ENCODE measurements around the gene PLP2. TPM values are rescaled to one million over a fixed set of nuclear protein-coding genes. Genes with fewer than 3 reads are reported as not detected.
"Not testable (repeated sequence)": the region's sequence is repeated elsewhere in the genome, so short reads cannot be mapped to it uniquely, and the experiment has no call there.

The PLP2 gene
- total and polyA plus RNA-seq, 2 donors from 2014 or later: 58.6 to 139 TPM

- no peaks in the 10 kb centered on the region for H3K4me1 ChIP-seq (ENCODE audit: control insufficient read depth in 2 of 3, insufficient read depth in 2 of 3, low read depth in 1 of 3, low read length in 3 of 3)
- TF ChIP-seq, protein P1, sequence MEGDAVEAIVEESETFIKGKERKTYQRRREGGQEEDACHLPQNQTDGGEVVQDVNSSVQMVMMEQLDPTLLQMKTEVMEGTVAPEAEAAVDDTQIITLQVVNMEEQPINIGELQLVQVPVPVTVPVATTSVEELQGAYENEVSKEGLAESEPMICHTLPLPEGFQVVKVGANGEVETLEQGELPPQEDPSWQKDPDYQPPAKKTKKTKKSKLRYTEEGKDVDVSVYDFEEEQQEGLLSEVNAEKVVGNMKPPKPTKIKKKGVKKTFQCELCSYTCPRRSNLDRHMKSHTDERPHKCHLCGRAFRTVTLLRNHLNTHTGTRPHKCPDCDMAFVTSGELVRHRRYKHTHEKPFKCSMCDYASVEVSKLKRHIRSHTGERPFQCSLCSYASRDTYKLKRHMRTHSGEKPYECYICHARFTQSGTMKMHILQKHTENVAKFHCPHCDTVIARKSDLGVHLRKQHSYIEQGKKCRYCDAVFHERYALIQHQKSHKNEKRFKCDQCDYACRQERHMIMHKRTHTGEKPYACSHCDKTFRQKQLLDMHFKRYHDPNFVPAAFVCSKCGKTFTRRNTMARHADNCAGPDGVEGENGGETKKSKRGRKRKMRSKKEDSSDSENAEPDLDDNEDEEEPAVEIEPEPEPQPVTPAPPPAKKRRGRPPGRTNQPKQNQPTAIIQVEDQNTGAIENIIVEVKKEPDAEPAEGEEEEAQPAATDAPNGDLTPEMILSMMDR (IDR thresholded peaks at IDR 0.05; ENCODE audit: borderline replicate concordance, extremely low read depth, insufficient read depth): no peak
- no peak overlapping the region for H3K9ac ChIP-seq (ENCODE audit: low read length in 3 of 3)
- no peak for DNase-seq
- peaks cover 0 to 7% (median 0%) of the 10 kb centered on the region in 3 donors for H3K9me3 ChIP-seq (ENCODE audit: control insufficient read depth in 2 of 3, insufficient read depth in 1 of 3, low read length in 3 of 3)
- H3K27me3 ChIP-seq (ENCODE audit: control insufficient read depth, insufficient read depth, low read length): no peaks in the 10 kb centered on the region
- no peaks in the 10 kb centered on the region for H3K36me3 ChIP-seq (ENCODE audit: control insufficient read depth in 2 of 3, insufficient read depth in 3 of 3, low read length in 3 of 3)
- H3K4me3 ChIP-seq (ENCODE audit: low read length in 3 of 3): no peak overlapping the region
- intact Hi-C loops (cut with DNase I): no loop called here
- no peak for FAIRE-seq
- H3K27ac ChIP-seq (ENCODE audit: low read depth in 2 of 2, low read length in 2 of 2): no peak overlapping the region
Measured at GRCh38 chrX:49139713-49140112, 32.0 kb upstream of the PLP2 start.

DNA sequence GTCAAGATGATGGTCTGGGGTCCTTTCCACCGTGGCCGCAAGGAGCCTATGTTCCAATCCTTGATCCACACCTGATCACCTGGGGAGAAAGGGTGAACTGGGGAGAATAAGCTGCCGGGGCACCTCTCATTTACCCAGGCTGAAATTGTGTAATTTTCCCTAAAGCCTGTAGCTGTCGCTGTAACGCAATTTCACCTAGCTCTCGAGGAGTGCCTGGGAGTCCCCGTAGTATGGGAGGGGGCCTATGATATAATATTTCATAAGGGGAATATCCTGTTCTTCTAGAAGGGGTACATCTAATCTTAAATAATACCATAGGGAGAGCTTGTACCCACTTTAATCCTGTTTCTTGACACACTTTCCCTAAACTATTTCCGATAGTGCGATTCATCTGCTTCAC, 29.4 kb upstream of the PLP2 start:
- FAIRE-seq; DNase-seq; H3K4me3 ChIP-seq (ENCODE audit: low read length in 3 of 3); H3K9me3 ChIP-seq (ENCODE audit: control insufficient read depth in 2 of 3, insufficient read depth in 1 of 3, low read length in 3 of 3); H3K4me1 ChIP-seq (ENCODE audit: control insufficient read depth in 2 of 3, insufficient read depth in 2 of 3, low read depth in 1 of 3, low read length in 3 of 3); intact Hi-C loops (cut with DNase I); H3K9ac ChIP-seq (ENCODE audit: low read length in 3 of 3); H3K36me3 ChIP-seq (ENCODE audit: control insufficient read depth in 2 of 3, insufficient read depth in 3 of 3, low read length in 3 of 3); H3K27me3 ChIP-seq (ENCODE audit: control insufficient read depth, insufficient read depth, low read length); H3K27ac ChIP-seq (ENCODE audit: low read depth in 2 of 2, low read length in 2 of 2): not testable (repeated sequence)
- TF ChIP-seq, protein P1 (IDR thresholded peaks at IDR 0.05; ENCODE audit: borderline replicate concordance, extremely low read depth, insufficient read depth): peak; percentile 23

DNA sequence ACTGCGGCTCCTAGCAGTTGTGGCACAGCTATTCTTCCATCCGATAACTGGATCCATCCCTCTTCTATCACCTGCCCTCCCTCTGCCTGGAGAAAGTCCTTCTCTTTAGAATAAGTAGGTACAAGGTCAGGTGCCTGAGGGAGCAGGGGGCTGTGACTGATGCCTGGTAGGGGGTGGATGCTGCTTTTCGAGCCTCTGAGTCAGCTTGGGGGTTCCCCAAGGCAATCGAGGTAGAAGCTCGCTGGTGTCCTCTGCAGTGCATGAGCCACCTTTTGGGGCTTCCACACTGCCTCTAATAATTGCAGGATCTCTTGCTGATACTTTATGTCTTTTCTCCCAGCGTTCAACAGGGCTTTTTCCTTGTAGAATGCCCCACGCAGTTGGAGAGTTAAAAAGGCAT, 28.5 kb upstream of the PLP2 start:
- DNase-seq; H3K27me3 ChIP-seq (ENCODE audit: control insufficient read depth, insufficient read depth, low read length); H3K4me1 ChIP-seq (ENCODE audit: control insufficient read depth in 2 of 3, insufficient read depth in 2 of 3, low read depth in 1 of 3, low read length in 3 of 3); intact Hi-C loops (cut with DNase I); H3K9ac ChIP-seq (ENCODE audit: low read length in 3 of 3); H3K27ac ChIP-seq (ENCODE audit: low read depth in 2 of 2, low read length in 2 of 2); FAIRE-seq; H3K4me3 ChIP-seq (ENCODE audit: low read length in 3 of 3); H3K9me3 ChIP-seq (ENCODE audit: control insufficient read depth in 2 of 3, insufficient read depth in 1 of 3, low read length in 3 of 3); H3K36me3 ChIP-seq (ENCODE audit: control insufficient read depth in 2 of 3, insufficient read depth in 3 of 3, low read length in 3 of 3): not testable (repeated sequence)

DNA sequence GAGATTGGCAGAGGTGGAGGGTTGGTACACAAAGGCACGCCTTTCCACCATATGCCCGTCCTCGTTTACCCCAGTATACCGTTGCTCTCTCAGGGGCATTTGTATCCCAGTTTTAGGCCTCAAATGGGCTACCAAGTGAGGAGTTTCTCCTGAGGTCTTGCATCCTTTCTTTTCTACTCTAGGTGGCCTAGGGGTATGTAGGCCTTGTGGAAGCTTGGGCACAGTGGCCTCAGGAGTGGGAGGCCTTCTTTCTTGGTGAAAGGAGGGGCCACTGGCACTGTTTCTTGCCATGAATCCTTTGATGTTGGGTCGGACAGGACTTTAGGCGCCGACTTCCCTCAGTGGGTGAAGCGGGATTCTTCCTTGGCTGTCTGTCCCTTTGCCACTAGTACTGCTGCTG, 24.4 kb upstream of the PLP2 start:
- Histone ChIP-seq H3K36me3 (ENCODE audit: control insufficient read depth in 2 of 3, insufficient read depth in 3 of 3, low read length in 3 of 3) (no peaks in the 10 kb centered on the region), H3K27me3 (ENCODE audit: control insufficient read depth, insufficient read depth, low read length) (no peaks in the 10 kb centered on the region), H3K4me3 (ENCODE audit: low read length in 3 of 3) (no peak overlapping the region), H3K4me1 (ENCODE audit: control insufficient read depth in 2 of 3, insufficient read depth in 2 of 3, low read depth in 1 of 3, low read length in 3 of 3) (no peaks in the 10 kb centered on the region), H3K9me3 (ENCODE audit: control insufficient read depth in 2 of 3, insufficient read depth in 1 of 3, low read length in 3 of 3) (no peaks in the 10 kb centered on the region), H3K27ac (ENCODE audit: low read depth in 2 of 2, low read length in 2 of 2) (no peak overlapping the region), H3K9ac (ENCODE audit: low read length in 3 of 3) (no peak overlapping the region)
- FAIRE-seq (no peak), DNase-seq (no peak)
- intact Hi-C loops (cut with DNase I): no loop called here
- TF ChIP-seq, protein P1 (IDR thresholded peaks at IDR 0.05; ENCODE audit: borderline replicate concordance, extremely low read depth, insufficient read depth): no peak

Measured in kidney (tissue), 14 donors.